Activated T-helper 1 cell treated with anti-CD3 and anti-CD28 coated beads, Interleukin-2, amount 50 U/mL, for 16 hours (primary cell): Measurements from ENCODE around the gene YIF1A.
A peak's percentile ranks its signal among the peaks of the same experiment; 100 is the strongest.
"Not testable (repeated sequence)": the region's sequence is repeated elsewhere in the genome, so short reads cannot be mapped to it uniquely, and the experiment has no call there.

Experiments
- DNase-seq, 2 donors: peaks; one replicate each; pipeline ENCODE4 v3.0.0-alpha.2; 2020; ENCODE audit warnings: low read depth in 1 of 2, low spot score in 1 of 2

YIF1A gene

DNA sequence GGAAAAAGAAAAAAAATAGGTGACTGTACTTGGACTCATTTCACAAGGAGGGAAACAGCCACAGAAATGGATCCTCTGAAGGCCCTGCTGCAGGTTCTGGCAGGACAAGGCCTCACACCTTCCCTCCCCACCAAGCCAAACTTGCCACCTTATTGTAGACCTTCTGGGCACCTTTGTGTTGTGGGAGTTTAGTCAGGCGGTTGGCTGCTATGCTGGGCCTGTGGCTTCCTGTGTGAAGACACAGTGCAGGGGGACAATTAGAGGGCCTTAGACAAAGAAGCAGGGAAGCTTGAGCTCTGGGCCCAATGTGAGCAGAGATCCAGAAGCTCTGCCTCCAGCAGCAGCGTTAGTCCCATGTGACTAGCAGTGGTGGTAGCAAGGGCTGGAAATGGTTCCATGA, 16.3 kb downstream of the YIF1A start:
- DNase-seq = no peak

GRCh38 chr11:66271816-66272215, 17.1 kb downstream of the YIF1A start:
- DNase-seq = no peak

- no peak for DNase-seq
Observed at GRCh38 chr11:66268952-66269905, 19.7 kb downstream of the YIF1A start.

GRCh38 chr11:66268244-66268951, 20.5 kb downstream of the YIF1A start, which contains the start of gene RAB1B:
TSS of gene RAB1B (plus strand) at chr11:66268639. CDS start at chr11:66268680, 41 bp downstream.
- DNase-seq = peak; percentile 99 to 100

GRCh38 chr11:66267379-66268243, 21.3 kb downstream of the YIF1A start:
- DNase-seq = peak; percentile 65 to 81

DNA sequence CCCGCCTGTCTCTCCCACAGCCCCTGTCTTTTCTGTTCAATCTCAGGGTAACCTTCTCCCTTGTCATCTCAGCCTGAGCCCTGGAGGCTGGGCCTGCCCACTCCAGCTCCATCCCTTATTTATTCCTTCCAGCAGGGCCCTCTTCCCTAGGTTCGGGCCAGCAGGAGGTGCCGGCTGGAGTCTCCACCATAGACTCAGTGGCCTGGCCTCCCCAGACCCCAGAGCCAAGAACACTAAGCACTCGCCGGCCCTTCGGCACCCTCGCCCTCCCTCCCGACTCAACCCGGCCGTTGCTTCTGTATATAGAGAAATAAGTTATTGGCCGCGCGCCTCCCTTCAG, 21.9 kb downstream of the YIF1A start:
- no peak for DNase-seq

- no peak for DNase-seq
Observed at GRCh38 chr11:66266378-66267038, 22.4 kb downstream of the YIF1A start.

GRCh38 chr11:66265531-66266377, 23.2 kb downstream of the YIF1A start:
- no peak for DNase-seq

- DNase-seq = no peak
Observed at GRCh38 chr11:66264914-66265313, 24.0 kb downstream of the YIF1A start.

DNA sequence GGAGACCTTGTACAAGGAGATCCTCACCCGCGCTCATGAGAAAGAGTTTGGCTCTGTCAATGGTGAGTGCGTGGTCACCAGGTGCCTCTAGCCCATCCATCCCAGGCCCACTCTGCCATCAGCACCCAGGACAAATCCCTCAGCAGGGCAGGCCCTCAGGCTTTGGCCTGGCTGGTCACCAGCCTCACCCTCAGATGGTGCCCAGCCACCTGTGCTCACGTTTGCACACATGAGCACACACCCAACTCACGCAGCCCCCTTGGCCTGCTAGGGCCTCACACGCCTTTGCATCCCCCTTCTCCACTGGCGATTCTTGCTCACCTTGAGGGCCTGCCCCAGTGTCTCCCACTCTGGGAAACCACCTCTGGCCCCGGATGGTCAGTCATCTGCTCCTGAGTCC, 24.6 kb downstream of the YIF1A start:
- no peak for DNase-seq

- no peak for DNase-seq
Observed at GRCh38 chr11:66263785-66264184, 25.2 kb downstream of the YIF1A start.

- DNase-seq = no peak
Observed at GRCh38 chr11:66263231-66263630, 25.7 kb downstream of the YIF1A start.

DNA sequence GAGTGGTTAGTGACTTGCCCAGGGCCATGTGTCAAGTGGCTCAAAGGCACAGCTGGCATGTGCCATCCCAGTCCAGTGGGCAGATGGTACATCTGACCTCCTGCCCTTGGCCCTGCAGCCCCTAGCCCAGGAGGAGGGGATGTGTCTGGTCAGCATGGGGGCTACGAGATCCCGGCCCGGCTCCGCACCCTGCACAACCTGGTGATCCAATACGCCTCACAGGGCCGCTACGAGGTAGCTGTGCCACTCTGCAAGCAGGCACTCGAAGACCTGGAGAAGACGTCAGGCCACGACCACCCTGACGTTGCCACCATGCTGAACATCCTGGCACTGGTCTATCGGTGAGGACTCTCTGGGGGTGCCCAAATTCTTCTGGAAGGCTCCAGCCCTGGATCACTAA, 26.2 kb downstream of the YIF1A start:
- no peak for DNase-seq

DNA sequence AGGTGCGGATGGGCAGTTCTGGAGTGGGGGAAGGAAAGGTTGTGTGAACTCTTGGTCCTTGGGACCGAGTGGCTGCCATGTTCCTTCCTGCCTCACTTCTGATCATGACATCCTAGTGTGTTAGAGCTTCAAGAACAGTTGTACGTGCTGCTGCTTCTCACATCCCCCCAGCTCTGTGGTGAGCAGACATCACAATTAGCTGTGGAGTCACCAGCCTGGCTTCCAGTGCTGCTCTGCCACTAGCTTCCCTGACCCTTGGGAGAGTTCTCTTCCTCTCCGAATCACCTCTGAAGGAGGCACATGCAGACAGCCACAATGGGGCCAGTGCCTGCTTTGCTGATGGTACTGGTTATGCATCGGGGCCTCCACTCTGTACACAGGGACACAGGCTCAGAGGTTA, 26.8 kb downstream of the YIF1A start:
- no peak for DNase-seq

DNA sequence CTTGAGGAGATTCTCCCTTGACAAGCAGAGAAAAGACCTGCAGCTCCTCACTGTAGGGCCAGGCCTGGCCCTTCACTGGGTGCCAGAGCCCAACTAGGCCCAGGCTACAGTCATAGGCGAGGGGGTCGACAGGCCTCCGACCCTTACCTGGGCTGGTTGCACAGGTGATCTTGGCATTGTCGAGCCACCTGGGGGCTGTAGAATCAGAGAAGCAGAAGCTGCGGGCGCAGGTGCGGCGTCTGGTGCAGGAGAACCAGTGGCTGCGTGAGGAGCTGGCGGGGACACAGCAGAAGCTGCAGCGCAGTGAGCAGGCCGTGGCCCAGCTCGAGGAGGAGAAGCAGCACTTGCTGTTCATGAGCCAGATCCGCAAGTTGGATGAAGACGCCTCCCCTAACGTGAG, 27.4 kb downstream of the YIF1A start:
- no peak for DNase-seq

GRCh38 chr11:66259956-66260355, 29.0 kb downstream of the YIF1A start:
- no peak for DNase-seq

DNA sequence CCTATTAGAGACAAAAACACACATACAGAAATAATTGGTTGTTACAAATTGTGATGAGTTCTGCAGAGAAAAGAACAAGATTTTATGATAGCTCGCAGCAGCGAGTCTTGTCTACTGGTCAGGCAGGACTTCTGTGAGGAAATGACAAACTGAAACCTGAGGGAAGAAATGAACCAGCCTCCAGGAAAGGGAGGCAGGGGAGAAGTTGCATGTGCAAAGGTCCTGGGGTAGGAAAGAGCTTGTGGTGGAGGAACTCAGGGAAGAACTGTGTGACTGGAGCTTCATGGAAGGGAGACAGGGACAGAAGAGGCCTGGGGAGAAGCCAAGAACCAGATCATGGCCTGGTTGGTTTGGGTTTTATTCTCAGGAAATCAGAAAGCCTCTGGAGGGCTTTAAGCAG, 29.7 kb downstream of the YIF1A start:
- no peak for DNase-seq

DNA sequence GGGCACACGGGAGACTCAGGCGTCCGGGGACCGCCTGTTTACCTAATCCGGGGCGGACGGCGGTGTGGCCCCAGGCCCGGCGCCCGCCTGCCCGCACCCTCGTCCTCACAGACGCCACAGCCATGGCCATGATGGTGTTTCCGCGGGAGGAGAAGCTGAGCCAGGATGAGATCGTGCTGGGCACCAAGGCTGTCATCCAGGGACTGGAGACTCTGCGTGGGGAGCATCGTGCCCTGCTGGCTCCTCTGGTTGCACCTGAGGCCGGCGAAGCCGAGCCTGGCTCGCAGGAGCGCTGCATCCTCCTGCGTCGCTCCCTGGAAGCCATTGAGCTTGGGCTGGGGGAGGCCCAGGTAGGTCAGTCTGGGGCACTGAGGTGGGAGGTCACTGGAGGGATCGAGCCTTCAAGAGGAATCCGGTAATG, 30.5 kb downstream of the YIF1A start:
- DNase-seq = no peak

DNA sequence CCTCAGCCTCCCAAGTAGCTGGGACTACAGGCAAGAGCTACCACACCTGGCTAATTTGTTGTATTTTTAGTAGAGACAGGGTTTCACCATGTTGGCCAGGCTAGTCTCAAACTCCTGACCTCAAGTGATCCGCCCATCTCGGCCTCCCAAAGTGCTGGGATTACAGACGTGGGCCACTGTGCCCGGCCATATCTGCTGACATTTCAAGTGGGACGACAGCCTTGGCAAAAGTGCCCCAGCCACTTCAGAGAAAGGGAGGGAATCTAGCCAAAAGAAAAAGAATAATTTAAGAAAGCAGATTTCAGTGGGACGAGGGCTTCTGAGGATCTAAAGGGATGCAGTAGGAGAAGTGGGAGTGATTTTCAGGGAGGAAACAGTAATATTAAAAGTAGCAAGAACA, 35.9 kb downstream of the YIF1A start:
- DNase-seq = not testable (repeated sequence)

- no peak for DNase-seq
Observed at GRCh38 chr11:66251809-66252208, 37.1 kb downstream of the YIF1A start.
